ENCODE data around the gene ZBTB8B.
A peak's percentile ranks its signal among the peaks of the same experiment; 100 is the strongest.
"Not testable (repeated sequence)": the region's sequence is repeated elsewhere in the genome, so short reads cannot be mapped to it uniquely, and the experiment has no call there.

The ZBTB8B gene

DNA sequence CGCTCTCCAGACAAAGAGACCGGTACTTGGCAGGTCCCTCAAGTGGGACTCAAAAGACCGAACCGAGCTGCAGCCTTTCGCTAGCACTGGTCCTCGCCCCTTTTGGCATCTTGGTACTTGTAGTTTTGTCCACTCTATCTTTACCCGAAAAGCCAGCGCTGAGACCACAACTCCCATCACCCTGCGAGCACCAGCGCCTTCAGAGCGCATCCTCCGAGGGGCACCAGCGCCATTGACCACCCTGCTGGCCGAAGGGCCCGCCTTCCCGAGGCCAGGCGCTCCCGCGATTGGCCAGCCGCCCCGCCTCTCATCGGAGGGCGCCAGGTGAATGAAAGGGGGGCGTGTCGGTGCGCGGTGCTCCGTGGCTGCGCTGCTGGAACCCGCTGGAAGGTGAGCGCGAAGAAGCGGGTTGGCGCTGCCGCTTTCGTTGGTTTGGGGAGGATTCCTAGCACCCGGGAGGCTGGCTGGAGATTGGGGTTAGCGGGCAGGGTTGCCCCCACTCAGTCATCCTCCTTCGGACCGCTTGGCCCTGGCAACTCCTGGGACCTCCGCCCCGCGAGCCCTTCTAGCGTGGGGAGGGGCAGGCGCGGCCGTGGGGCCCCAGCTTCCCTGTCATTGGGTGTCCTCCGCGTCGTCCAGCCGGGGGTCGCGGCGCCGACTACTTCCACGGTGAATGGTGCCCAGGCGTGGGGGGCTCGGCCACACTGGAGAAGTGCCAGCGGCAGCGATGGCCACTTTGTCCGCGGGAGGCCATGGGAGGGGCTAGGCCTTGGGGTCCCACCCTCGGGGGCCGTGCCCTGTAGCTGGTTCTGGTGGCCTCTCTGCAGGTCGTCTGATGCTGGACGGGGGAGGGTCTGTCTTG lies at the start of gene ZBTB8B:
Gene ZBTB8B (plus strand): TSS at position 357 of the 862 bp plus-strand sequence. CDS start 5,553 bp downstream, outside the sequence.
- peak; percentile 96 for DNase-seq

DNA sequence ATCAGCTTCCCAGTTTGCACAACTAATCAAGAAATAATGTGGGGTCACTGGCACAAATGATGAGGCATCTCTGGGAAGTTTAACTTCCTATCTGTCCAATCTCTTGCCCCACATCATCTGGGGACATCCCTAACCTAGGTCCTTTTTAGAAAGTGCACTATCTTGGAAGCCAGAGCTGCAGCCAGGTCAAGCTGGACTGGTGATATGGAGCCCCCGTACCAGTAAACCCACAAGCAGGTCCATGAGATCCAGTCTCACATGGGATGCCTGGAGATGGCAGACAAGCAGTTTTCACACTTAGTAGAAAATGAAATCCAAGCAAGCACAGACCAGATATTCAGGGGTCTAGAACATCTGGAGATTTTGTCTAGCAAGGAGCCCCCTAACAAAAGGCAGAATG lies 43.1 kb upstream of the ZBTB8B start:
- no peak for DNase-seq

GRCh38 chr1:32426489-32427255 lies 38.2 kb upstream of the ZBTB8B start:
- no peak for DNase-seq

GRCh38 chr1:32427264-32427963 lies 37.5 kb upstream of the ZBTB8B start:
- DNase-seq: no peak

GRCh38 chr1:32431736-32432400 lies 33.0 kb upstream of the ZBTB8B start:
- no peak for DNase-seq

DNA sequence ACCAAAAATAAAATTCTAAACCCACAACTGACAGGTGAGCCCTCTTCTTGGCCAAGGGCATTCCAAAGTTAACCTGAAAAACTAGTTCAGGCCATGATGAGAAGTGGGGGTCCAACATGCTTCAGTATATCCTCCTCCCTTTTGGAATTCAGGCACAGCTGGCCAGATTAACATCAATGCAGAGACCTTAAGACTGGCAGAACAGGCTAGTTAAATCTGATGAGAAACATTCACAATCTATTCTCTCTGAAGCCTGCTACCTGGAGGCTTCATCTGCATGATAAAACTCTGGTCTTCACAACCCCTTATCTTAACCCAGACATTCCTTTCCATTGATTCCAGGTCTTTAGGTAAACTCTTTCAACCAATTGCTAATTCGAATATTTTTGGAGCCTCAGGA lies 26.7 kb upstream of the ZBTB8B start:
- no peak for DNase-seq

DNA sequence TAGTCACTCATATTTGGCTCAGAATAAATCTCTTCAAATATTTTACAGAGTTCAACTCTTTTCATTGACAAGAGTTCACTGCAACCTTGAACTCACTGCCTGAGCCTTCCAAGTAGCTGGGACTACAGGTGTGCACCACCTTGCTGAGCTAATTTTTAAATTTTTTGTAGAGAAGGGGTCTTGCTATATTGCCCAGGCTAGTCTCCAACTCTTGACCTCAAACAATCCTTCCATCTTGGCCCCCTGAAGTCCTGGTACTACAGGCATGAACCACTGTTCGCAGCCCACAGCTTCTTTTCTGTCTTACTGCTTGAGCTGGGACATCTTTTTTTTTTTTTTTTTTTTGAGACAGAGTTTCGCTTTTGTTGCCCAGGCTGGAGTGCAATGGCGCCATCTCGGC lies 26.1 kb upstream of the ZBTB8B start:
- DNase-seq: not testable (repeated sequence)

DNA sequence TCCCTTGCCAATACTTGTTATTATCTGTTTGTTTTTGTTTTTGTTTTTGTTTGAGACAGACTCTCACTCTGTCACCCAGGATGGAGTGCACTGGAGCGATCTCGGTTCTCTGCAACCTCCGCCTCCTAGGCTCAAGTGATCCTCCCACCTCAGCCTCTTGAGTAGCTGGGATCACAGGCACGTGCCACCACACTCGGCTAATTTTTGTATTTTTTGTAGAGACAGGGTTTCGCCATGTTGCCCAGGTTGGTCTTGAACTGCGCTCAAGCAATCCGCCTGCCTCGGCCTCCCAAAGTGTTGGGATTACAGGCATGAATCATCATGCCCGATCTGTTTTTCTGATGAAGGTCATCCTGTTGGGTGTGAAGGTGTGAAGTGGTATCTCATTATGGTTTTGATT lies 23.4 kb upstream of the ZBTB8B start:
- DNase-seq: not testable (repeated sequence)

GRCh38 chr1:32447469-32448185 lies 17.2 kb upstream of the ZBTB8B start:
- no peak for DNase-seq

GRCh38 chr1:32448186-32448772 lies 16.6 kb upstream of the ZBTB8B start:
- peak; percentile 71 for DNase-seq

- peak; percentile 12 for DNase-seq
These were observed 16.0 kb upstream of the ZBTB8B start for GRCh38 chr1:32448773-32449456.

DNA sequence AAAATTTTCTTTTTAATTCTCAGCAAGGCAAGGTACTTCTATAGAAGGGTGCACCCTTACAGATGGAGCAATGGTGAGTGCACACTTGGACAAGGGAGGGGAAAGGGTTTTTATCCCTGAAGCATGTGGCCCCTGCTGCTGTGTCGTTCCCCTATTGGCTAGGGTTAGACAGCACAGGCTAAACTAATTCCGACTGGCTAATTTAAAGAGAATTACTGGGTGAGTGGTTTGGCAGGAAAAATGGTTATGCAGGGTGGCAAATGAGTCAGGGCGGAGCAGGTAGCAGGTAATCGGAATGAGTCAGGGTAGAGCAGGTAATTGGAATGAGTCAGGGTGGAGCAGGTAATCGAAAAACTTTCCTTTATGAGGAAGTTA lies 15.4 kb upstream of the ZBTB8B start:
- not testable (repeated sequence) for DNase-seq

GRCh38 chr1:32454726-32455125 lies 10.1 kb upstream of the ZBTB8B start:
- peak; percentile 99 for DNase-seq

GRCh38 chr1:32455958-32456357 lies 8.9 kb upstream of the ZBTB8B start:
- DNase-seq: no peak

- not testable (repeated sequence) for DNase-seq
These were observed 6.1 kb upstream of the ZBTB8B start for GRCh38 chr1:32458798-32459197.

GRCh38 chr1:32462977-32463376 lies 1.9 kb upstream of the ZBTB8B start:
- DNase-seq: not testable (repeated sequence)

- no peak for DNase-seq
These were observed 619 bp upstream of the ZBTB8B start for GRCh38 chr1:32464191-32464715.

- DNase-seq: no peak
These were observed 684 bp downstream of the ZBTB8B start for GRCh38 chr1:32465578-32465933.

- DNase-seq: no peak
These were observed 1.9 kb downstream of the ZBTB8B start for GRCh38 chr1:32466761-32467160.

- no peak for DNase-seq
These were observed 3.9 kb downstream of the ZBTB8B start for GRCh38 chr1:32468791-32469190.

DNA sequence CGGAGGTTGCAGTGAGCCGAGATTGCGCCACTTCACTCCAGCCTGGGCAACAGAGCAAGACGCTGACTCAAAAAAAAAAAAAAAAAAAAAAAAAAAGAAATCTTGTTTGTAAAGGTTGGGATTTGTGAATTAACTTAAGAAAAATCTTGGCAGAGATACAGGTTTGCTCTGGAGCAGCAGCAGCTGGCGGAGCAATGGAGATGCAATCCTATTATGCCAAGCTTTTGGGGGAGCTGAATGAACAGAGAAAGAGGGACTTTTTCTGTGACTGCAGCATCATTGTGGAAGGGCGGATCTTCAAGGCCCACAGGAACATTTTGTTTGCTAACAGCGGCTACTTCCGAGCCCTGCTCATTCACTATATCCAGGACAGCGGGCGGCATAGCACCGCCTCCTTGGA lies 5.6 kb downstream of the ZBTB8B start:
- no peak for DNase-seq

Measured in COR-L47 (cell line).